Activated T-helper 1 cell treated with Interleukin-2 at 50 U/mL for 16 hours (primary cell): ENCODE measurements around the gene PIK3CB.
"Not testable (repeated sequence)": the region's sequence is repeated elsewhere in the genome, so short reads cannot be mapped to it uniquely, and the experiment has no call there.

ENCODE experiments used
- DNase-seq: peaks from one replicate; pipeline ENCODE4 v3.0.0-alpha.2; 2020; ENCODE audit warnings: low read depth

The PIK3CB gene

DNA sequence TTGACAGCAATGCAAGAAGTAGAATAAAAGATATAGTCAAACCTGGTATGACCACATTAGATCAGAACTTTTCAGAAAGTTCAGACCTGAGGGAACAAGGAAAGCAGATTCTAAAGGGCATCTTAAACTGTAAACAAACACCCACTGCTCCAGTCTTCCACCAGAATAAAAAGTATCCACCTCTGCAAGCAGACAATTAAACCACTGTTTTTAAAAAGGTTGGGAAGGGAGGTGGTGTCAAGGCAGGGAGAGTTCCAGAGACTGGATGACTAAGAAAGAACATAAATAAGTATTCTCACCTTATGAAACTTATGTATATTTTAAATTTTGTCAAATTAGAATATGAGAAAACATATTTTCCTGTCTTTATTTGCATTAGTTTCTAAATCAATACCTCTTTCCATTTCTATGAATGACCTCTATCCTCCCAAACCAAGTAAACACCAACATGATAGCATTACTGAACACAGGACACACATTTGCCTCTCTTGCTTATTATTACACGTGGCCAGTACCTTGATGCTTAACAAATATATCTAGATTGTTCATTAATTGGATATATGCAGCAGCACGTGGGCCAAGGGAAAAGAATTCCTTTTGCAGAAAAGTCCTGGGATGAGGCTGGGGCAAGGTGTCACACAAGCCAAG is 31.6 kb downstream of the PIK3CB start:
- DNase-seq: no peak

DNA sequence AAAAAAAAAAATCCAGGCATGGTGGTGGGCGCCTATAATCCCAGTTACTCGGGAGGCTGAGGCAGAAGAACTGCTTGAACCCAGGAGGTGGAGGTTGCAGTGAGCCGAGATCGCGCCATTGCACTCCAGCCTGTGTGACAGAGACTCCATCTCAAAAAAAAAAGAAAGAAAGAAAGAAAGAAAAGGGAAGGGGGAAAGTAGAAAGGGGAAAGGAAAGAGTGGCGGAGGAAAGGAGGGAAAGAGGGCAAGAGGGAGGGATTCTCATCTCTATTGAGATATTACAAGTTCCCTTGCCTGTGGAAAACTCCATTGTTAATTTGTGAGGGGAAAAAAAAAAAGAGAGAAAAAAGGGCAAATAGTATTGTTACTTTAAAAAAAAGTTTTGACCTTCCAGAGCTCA is 32.5 kb downstream of the PIK3CB start:
- not testable (repeated sequence) for DNase-seq

DNA sequence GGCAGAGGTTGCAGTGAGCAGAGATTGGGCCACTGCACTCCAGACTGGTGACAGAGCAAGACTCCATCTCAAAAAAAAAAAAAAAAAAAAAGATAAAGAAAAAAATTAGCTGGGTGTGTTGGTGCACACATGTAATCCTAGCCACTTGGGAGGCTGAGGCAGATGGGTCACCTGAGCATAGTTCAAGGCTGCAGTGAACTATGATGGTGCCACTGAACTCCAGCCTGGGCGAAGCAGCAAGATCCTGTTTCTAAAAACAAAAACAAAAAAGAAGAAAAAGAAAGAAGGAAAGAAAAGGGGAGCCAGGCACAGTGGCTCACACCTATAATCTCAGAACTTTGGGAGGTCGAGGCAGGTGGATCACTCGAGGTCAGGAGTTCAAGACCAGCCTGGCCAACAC is 32.9 kb downstream of the PIK3CB start:
- DNase-seq: no peak

DNA sequence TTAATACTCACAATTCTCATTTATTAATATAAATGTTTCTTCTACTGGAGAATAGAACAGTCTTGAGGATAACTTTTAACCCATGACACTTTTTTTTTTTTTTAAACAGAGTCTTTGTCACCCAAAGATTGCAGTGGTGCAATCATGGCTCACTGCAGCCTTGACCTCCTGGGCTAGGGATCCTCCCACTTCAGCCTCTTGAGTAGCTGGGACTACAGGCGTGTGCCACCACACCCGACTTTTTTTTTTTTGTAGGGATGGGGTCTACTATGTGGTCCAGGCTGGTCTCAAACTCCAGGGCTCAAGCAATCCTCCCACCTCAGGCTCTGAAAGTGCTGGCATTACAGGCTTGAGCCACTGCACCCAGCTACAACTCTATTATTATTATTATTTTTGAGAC is 34.5 kb downstream of the PIK3CB start:
- DNase-seq: no peak

DNA sequence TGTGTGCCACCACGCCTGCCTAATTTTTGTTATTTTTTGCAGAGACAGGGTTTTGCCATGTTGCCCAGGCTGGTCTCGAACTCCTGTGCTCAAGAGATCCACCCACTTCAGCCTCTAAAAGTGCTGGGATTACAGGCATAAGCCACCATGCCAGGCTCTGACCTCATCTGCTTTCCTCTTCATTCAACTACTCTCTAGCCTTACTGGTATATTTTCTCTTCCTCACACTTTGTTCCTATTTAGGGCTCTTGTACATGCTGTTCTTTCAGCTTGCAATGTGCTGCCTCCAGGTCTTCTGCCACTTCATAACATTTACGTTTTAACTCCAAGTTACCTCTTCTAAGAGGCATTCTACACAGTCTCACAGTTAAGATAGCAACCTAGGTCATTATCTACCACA is 34.9 kb downstream of the PIK3CB start:
- no peak for DNase-seq

DNA sequence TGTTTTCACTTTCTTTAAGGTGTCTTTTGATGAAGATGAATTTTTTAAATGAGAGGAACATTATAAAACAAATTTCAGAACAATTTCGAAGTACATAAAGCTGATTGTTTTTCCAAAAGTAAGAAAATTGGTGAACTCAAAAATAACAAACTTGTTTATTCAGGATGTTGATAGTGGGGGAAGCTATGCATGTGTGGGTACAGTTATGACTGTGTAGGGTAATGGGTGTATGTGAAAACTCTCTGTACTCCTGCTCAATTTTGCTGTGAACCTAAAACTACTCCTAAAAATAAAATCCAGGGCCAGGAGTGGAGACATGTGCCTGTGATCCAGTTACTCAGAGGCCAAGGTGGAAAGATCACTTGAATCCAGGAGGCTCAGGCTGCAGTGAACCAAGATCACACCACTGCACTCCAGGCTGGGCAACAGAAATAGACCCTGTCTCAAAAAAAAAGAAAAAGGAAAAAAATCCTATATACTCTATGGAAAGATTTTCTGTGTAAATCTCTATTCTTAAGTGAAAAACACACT is 37.2 kb downstream of the PIK3CB start:
- no peak for DNase-seq

DNA sequence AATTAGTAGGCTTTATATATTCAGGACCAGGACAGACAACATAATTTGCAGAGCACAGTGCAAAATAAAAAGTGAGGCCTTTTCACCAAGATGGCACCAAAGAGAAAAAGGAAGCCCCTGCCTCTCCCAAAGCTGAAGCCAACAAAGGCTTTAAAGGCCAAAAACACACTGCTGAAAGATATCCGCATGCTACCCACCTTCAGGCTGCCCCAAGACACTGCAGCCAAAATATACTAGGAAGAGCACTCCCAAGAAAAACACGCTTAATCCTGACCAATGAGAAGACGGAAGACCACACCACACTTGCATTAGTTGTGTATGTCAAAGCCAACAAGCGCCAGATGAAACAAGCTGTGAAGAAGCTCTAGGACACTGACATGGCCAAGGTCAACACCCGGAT is 38.0 kb downstream of the PIK3CB start:
- DNase-seq: no peak

DNA sequence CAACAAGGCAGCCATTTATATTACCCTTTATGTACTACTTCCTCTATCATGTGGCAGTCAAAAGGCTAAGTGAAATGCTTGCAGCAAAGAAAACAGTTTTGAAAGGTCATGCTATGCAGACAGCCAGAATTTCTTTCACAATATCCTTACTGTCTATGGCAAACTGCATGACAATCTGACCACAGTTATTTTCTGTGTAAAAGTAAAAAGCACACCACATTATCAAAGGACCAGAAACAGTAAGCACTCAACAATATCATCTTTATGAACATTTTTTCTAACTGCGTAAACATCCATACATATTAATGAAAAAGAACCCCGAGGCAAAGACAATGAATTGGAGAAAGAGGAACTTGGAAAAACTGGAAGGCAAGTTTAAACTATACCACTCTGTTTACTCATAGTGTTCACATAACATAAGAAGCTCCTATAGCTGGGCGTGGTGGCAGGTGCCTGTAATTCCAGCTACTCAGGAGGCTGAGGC is 47.9 kb downstream of the PIK3CB start:
- no peak for DNase-seq

DNA sequence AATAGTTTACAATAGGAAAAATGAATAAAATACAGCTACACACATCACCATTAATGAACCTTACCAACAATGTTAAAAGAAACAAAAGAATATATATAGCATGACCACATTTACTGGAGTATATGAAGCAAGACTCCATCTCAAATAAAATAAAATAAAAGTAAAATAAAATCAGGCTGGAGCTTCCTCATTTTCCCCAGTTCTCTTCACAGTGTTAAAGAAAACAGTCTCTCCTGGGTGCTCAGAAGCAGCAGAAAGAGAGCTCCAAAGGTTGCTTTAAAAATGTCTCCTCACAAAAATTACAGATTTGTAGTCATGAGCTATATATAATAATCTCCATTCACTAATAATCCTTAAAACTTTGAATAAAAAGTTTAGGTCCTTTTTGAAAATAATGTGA is 48.8 kb downstream of the PIK3CB start:
- no peak for DNase-seq

DNA sequence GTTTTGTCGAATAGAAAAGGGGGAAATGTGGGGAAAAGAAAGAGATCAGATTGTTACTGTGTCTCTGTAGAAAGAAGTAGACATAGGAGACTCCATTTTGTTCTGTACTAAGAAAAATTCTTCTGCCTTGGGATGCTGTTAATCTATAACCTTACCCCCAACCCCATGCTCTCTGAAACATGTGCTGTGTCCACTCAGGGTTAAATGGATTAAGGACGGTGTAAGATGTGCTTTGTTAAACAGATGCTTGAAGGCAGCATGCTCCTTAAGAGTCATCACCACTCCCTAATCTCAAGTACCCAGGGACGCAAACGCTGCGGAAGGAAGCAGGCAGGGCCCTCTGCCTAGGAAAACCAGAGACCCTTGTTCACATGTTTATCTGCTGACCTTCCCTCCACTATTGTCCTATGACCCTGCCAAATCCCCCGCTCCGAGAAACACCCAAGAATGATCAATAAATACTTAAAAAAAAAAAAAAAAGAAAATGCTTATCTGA is 49.3 kb downstream of the PIK3CB start:
- not testable (repeated sequence) for DNase-seq

DNA sequence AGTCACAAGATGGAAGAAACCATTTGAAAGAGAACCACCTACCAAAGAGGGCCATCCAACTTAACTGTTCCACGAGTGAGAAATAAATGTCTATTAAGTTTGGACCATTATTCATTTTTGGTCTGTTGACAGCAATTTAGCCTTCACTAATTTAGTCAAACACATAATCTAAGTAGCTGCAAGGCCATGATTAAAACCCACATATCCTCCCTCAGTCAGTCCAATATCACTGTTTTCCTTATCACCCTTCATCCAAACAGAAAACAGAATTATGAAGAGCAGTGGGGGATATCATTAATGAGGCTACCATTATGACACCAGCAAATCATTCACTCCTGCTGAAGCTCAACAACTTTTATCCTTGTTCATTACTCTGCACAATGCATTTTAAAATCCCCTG is 52.0 kb downstream of the PIK3CB start:
- DNase-seq: no peak

DNA sequence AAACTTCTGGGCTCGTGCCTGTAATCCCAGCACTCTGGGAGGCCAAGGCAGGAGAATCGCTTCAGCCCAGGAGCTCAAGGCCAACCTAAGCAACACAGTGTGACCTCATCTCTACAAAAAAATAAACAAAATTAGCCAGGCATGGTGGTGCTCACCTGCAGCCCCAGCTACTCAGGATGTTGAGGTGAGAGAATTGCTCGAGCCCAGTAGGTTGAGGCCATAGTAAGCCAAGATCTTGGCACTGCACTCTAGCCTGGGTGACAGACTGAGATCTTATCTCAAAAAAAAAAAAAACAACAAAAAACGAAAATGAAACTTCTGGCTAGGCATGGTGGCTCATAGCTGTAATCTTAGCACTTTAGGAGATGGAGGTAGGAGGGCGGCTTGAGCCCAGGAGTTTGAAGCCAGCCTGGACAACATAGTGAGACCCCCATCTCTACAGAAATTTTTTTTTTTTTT is 53.7 kb downstream of the PIK3CB start:
- peak; percentile 42 for DNase-seq

DNA sequence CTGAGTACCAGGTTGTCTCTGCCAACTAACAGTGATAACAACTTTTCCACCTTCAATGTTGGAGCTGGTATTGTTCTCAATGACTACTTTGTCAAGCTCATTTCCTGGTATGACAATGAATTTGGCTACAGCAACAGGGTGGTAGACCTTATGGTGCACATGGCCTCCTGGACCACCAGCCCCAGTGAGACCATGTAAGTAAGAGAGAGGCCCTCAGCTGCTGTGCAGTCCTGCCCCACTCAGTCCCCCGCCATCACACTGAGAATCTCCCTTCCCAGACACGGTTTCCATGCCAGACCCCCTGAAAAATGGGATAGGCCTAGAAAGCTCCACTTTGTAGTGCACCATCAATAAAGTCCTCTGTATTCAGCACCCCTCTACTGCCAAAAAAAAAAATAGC is 56.1 kb downstream of the PIK3CB start:
- no peak for DNase-seq

DNA sequence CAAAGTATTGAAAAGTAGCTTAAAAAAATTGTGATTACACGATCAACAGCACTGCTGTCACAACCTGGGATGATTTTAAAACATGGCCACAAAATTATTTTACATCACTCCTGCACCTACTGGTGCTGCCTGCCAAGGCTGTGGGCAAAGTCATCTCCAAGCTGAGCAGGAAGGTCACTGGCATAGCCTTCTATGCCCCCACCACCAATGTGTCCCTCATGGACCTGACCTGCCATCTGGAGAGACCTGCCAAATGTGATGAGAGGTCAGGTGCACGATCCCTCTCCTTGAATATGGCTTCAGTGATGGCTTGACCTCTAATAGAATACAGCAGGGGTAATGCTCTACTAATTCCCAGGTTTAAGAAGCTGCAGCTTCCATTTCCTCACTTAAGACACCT is 57.8 kb downstream of the PIK3CB start:
- no peak for DNase-seq

DNA sequence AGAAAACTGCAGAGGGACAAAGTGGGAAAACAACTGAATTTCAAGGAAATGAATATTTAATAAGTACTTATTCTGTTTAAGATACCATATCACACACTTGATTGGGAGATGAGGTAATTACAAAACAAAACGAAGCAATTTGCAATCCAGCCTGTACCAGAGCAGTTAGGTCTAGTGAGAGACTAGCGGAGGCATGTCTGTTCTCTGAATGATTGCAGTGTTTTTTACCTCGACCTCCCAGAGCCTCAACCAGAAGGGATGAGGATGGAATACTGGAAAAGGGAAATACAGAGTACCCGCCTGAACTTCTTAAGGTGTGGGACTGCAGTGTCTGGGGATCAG is 59.5 kb downstream of the PIK3CB start:
- no peak for DNase-seq

DNA sequence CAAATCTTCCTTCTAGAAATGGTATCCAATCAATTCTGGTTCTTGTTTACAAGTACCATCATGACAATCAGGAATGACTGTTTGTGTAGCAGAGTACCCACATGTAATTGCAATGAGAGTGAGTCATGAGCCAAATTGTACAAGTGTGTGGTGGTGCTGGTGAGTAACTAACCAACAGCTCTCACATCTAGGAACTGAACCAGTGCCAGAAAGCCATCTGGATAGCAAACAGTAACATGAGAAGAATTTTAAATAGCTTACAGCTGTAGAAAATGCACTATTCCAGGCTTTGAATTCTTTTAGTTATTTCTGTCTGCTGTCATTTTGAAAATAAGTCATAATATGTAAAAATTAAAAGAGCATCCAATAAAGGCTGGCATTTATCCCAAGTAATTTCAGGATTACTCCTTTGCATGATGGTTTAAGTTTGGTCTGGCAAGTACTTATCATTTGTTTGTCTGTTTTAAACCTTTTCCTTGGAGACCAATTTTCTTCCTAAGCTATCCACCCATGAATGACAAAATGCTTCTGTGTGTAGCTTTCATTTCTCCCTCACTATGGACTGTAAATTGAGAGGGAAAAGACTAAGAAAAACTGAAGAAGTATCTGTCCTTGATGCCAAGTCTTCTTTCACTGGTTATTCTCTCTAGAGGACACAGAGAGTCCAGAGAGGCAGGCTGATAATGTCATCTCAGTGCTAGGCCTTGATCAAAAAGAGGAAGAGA is 60.0 kb downstream of the PIK3CB start:
- no peak for DNase-seq

DNA sequence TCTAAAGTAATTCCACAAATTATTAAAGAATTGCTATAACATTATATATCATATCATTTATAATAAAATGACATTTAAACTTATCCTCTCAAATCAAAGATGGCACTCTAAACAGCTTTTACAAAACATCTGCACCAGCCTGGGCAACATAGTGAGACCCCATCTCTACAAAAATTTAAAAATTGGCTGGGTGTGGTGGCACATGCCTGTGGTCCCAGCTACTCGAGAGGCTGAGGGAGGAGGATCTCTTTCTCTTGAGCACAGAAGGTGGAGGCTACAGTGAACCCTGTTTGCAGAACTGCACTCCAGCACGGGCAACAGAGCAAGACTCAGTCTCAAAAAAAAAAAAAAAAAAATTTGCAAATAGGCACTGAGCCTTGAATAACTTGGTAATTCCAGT is 63.1 kb downstream of the PIK3CB start:
- DNase-seq: no peak

DNA sequence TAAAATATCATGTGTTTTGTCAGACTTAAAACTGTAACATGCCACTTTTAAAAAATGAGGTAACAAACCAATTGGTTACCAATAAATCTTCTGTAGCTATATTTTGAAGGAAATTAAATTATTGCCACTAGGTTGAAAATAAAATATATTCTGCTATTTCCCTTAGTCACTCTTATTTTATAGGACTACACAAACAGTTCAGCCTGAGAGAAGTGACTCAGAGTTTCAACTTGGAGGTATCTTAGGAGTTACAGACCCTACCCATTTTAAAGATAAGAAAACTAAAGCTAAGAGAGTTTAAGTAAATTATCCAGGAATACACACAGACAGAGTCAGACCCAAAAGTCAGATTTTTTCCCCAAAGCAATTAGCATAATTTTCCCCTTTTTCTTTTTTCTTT is 65.1 kb downstream of the PIK3CB start:
- DNase-seq: no peak

DNA sequence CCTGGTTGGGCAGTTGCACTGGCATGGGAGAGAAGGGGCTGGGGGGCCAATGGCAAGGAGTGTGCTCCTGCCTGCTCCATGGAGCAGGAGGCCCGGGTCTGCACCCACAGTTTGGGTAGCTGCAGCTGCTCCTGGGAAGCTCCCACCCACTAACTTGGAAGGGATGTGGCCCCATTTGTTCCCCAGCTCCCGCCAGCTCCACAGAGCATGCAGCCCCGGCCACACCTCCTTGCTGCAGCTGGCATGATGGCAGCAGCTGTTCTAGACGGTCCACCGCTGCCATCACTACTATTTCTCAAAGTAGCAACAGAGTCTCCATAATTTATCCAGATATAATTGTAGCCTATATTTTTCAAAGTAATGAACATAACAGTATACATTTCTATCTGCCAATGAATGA is 65.8 kb downstream of the PIK3CB start:
- no peak for DNase-seq

DNA sequence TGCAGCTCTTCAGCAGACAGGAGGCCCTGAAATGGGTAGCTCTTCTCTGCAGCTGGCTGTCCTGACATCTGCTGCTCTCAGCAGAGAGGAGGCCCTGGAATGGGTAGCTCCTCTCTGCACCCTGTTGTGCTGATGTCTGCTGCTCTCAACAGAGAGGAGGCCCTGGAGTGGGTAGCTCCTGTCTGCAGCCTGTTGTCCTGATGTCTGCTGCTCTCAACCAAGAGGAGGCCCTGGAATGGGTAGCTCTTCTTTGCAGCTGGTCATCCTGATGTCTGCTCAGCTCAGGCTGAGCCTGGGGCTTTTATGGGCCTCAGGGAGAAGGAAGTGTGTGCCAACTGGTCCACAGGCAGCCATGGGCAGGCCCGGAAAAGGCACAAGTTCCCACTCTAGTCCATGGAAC is 66.6 kb downstream of the PIK3CB start:
- no peak for DNase-seq

DNA sequence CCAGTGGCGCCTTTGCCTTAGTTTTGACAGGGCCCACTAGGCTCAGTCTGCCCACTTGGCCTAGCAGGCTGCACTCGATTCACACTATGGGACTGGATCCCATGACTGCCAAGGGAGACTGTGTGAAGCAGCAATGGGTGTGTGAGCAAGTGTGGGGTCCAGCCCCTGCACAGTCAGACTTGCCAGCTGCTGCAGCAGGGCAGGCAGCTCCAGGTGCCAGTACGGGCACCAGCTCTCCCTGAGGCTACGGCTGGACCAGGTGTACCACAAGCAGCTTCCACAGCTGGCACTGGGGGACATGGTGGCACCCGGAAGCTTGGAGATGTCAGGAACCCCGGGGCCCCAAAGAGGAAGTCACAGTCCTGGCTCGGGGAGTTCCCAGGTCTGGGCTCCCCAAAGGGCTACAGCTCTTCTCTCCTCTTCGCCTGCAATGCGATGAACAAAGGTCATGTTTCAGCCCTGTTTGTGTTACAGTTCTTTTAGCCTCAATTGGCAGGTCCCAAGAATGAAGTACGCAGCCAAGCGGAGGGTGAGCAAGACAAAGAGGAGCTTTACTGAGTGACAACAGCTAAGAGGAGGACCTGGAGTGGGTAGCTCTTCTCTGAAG is 67.1 kb downstream of the PIK3CB start:
- DNase-seq: no peak

DNA sequence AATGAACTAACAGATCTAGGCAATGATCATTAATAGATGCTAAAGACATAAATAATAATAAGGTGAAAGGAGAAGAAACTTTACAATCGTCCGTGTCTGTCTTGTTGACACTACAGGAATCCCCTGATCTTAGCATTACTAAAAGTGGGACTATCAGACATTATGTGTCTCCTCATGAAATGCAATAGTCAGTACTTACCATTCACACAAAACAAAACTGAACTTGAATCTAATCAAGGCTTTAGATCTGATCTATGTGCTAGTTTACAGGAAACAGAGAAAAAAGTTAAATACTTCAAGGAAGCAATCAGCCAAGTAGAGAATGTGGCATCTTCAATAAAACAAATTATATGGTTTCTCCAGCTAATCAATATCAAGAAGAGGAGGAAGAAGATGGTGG is 73.7 kb downstream of the PIK3CB start:
- DNase-seq: no peak

DNA sequence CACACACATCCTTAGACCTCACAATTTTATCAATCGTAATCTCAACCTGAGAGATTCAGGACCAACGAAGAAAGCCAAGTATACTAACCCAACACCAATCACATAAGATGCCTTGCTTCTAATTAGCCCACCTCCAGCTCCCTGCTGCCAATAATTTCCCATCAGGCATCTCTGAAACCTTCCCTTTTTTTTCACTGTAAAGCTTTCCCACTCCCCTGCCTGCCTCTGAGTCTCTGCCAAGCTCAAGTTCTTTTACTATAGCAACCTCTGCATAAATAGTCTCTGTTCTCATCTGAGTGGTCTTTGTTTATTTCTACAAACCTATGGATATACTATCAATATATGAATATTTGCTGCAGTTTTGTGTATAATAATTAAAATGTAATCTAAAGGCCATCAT is 86.5 kb downstream of the PIK3CB start:
- DNase-seq: no peak
